Loucy (cell line): ENCODE results near the gene SPOCK1.

ENCODE experiments used
- H2AFZ ChIP-seq: fragments of 200-600 bp; sonication (generic); 2 replicates; pipeline ENCODE4 v1.6.0; 2016; ENCODE audit warnings: antibody characterized with exemption, mild to moderate bottlenecking, low read length, moderate library complexity
- H3F3A ChIP-seq: fragments of 200-600 bp; 2 replicates; pipeline ENCODE4 v1.6.0; 2016; ENCODE audit warnings: antibody characterized with exemption, low read depth, mild to moderate bottlenecking
- H3K27me3 ChIP-seq: fragments of 200-600 bp; sonication (generic); 2 replicates; pipeline ENCODE4 v1.6.1; 2014; ENCODE audit warnings: low read length, mild to moderate bottlenecking; ENCODE audit not compliant: insufficient read depth, poor library complexity, severe bottlenecking
- H3K36me3 ChIP-seq: fragments of 200-600 bp; sonication (generic); 2 replicates; pipeline ENCODE4 v1.6.1; 2016; ENCODE audit warnings: low read length; ENCODE audit not compliant: insufficient read depth
- H3K4me1 ChIP-seq: fragments of 200-600 bp; sonication (generic); 2 replicates; pipeline ENCODE4 v1.5.1; 2014; ENCODE audit warnings: low read length, mild to moderate bottlenecking; ENCODE audit not compliant: insufficient read depth, poor library complexity, severe bottlenecking
- H3K4me2 ChIP-seq: fragments of 200-600 bp; sonication (generic); 2 replicates; pipeline ENCODE4 v1.6.0; 2014; ENCODE audit warnings: antibody characterized with exemption, low read length, low read depth, mild to moderate bottlenecking; ENCODE audit not compliant: poor library complexity, severe bottlenecking
- H3K4me3 ChIP-seq: fragments of 200-600 bp; sonication (generic); 2 replicates; pipeline ENCODE4 v1.5.1; 2014; ENCODE audit warnings: low read length, mild to moderate bottlenecking, mixed read lengths; ENCODE audit not compliant: poor library complexity, severe bottlenecking
- H3K79me2 ChIP-seq: fragments of 200-600 bp; sonication (generic); 2 replicates; pipeline ENCODE4 v1.6.1; 2014; ENCODE audit warnings: low read length; ENCODE audit not compliant: insufficient read depth
- H3K9ac ChIP-seq: fragments of 200-600 bp; sonication (generic); 2 replicates; pipeline ENCODE4 v1.6.0; 2014; ENCODE audit warnings: mild to moderate bottlenecking, low read depth, low read length, moderate library complexity; ENCODE audit not compliant: poor library complexity, severe bottlenecking
- H3K9me2 ChIP-seq: fragments of 200-600 bp; sonication (generic); replicated peaks from 2 replicates; pipeline ENCODE4 v1.6.1; 2016; ENCODE audit warnings: low read depth, low read length, mixed read lengths
- H3K9me3 ChIP-seq: fragments of 200-600 bp; sonication (generic); 2 replicates; pipeline ENCODE4 v1.6.1; 2014; ENCODE audit warnings: mild to moderate bottlenecking, antibody characterized with exemption, low read length, low read depth; ENCODE audit not compliant: insufficient read depth
- H4K20me1 ChIP-seq: fragments of 200-600 bp; sonication (generic); 2 replicates; pipeline ENCODE4 v1.6.0; 2014; ENCODE audit warnings: antibody characterized with exemption, low read length, mild to moderate bottlenecking; ENCODE audit not compliant: insufficient read depth, poor library complexity, severe bottlenecking
- CTCF ChIP-seq: fragments of 200-600 bp; sonication (generic); conservative IDR thresholded peaks from 2 replicates; pipeline ENCODE4 v1.5.1; 2014; ENCODE audit warnings: mild to moderate bottlenecking, antibody characterized with exemption, low read length
- EZH2phosphoT487 ChIP-seq: fragments of 200-600 bp; IDR thresholded peaks from 2 replicates; pipeline ENCODE4 v1.6.1; 2018; ENCODE audit warnings: antibody characterized with exemption, mild to moderate bottlenecking, moderate library complexity, borderline replicate concordance

The SPOCK1 gene

DNA sequence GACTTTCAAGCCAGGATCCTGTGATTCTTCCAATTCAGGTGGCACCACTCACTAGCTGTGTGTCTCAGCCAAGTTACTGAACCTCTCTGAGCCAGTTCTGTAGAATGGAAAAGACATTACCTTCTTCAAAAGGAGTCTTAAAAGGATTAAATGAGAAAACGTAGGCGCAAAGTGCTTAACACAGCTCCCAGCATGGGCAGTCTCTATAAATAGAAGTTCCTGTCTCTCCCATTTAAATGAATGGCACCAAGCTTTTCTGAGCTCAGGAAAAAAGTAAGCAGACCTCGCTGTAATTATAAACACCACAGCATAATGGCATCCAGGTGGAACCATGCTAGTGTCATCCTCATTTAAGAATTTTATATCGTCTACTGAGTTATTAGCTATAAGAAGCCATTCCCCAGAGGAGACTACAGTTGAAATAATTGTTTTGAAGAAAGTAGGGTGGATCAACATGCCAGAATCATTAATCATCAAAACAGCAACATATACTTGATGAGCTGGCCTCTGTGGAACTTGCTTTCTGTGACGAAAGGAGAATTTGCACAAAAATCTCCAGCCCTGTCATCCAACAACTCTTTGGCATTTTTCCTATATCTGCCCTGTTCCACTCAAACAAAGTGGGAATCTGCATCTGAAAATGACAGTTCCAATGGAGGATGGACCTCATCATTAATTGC lies 188.9 kb downstream of the SPOCK1 start:
- Histone ChIP-seq H3K9me3 (no peaks in the 10 kb centered on the region), H3K36me3 (no peaks in the 10 kb centered on the region), H3F3A (no peaks in the 10 kb centered on the region), H3K4me1 (no peaks in the 10 kb centered on the region), H3K4me2 (no peak overlapping the region), H3K9ac (no peak overlapping the region), H2AFZ (no peak overlapping the region), H3K79me2 (no peaks in the 10 kb centered on the region), H4K20me1 (no peaks in the 10 kb centered on the region), H3K27me3 (no peaks in the 10 kb centered on the region), H3K4me3 (no peak overlapping the region), H3K9me2 (no peaks in the 10 kb centered on the region)
- TF ChIP-seq EZH2phosphoT487 (no peak), CTCF (no peak)

DNA sequence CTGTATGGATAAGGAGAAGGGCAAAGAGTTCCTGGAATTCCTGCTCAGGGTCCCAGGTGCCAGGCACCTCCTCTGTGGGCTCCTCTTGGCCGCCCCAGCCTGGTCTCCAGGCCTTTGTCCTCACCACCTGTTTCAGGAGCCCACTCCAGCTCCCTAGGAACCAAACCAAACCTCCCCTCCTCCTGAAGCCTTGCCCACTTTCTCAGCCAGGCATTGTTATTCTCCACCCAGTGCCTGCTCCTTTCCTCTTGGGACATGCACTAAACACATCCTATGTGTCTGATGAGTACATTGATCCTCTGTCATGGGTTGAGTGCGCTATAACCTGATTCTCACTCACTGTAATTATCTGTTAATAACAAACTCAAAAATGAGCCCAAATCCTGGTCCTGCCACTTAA lies 189.8 kb downstream of the SPOCK1 start:
- Histone ChIP-seq H3K79me2 (no peaks in the 10 kb centered on the region), H3K27me3 (no peaks in the 10 kb centered on the region), H3K4me3 (no peak overlapping the region), H2AFZ (no peak overlapping the region), H3K4me1 (no peaks in the 10 kb centered on the region), H3K9me3 (no peaks in the 10 kb centered on the region), H3K4me2 (no peak overlapping the region), H3F3A (no peaks in the 10 kb centered on the region), H3K36me3 (no peaks in the 10 kb centered on the region), H3K9me2 (no peaks in the 10 kb centered on the region), H3K9ac (no peak overlapping the region), H4K20me1 (no peaks in the 10 kb centered on the region)
- no peak for TF ChIP-seq EZH2phosphoT487
- no peak for TF ChIP-seq CTCF

DNA sequence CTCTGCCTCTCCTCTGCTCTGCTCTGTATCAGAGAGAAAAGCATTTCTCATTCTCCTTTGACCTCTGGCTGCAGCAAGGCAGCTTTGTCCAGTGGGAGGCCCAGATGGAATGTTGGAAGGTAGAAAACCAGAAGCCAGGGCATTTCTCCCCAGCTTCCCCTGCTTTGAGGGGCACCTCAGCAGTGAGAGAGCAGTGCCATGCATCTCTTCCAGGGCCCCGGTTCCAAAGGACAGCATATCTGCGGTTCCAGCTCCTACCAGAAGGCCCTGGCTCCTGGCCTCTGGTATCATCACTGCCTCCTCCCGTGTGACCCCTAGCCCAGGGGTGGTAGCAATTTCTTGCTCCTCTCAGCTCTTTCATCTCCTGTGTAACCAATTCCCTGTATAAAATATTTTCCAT lies 190.8 kb downstream of the SPOCK1 start:
- no peaks in the 10 kb centered on the region for H3K9me2 ChIP-seq
- no peak for TF ChIP-seq EZH2phosphoT487
- no peak for TF ChIP-seq CTCF
- no peak overlapping the region for H3K4me2 ChIP-seq
- no peaks in the 10 kb centered on the region for H3K36me3 ChIP-seq
- H2AFZ ChIP-seq: no peak overlapping the region
- H3K9ac ChIP-seq: no peak overlapping the region
- no peaks in the 10 kb centered on the region for H3K9me3 ChIP-seq
- H3K79me2 ChIP-seq: no peaks in the 10 kb centered on the region
- H3K27me3 ChIP-seq: no peaks in the 10 kb centered on the region
- H3K4me3 ChIP-seq: no peak overlapping the region
- H4K20me1 ChIP-seq: no peaks in the 10 kb centered on the region
- no peaks in the 10 kb centered on the region for H3K4me1 ChIP-seq
- no peaks in the 10 kb centered on the region for H3F3A ChIP-seq
